Tibial nerve (tissue), 3 donors: ENCODE results near the gene ALDH1L1.

Source experiments
- POLR2A ChIP-seq, 2 donors: fragments of 450-650 bp; IDR thresholded peaks; one replicate each; pipeline ENCODE4 v1.6.1; 2017; ENCODE audit warnings: antibody characterized with exemption in 2 of 2, mild to moderate bottlenecking in 2 of 2, moderate library complexity in 2 of 2
- TF ChIP-seq, protein P1 (sequence below), 5 experiments: fragments of 200-600 bp in 3 of 5; fragments of 450-650 bp in 2 of 5; sonication (generic) in 3 of 5; IDR thresholded peaks; one replicate each; pipeline ENCODE4 v1.5.1; 2016 to 2019; ENCODE audit warnings: antibody characterized with exemption in 5 of 5, mild to moderate bottlenecking in 3 of 5, moderate library complexity in 2 of 5

DNA sequence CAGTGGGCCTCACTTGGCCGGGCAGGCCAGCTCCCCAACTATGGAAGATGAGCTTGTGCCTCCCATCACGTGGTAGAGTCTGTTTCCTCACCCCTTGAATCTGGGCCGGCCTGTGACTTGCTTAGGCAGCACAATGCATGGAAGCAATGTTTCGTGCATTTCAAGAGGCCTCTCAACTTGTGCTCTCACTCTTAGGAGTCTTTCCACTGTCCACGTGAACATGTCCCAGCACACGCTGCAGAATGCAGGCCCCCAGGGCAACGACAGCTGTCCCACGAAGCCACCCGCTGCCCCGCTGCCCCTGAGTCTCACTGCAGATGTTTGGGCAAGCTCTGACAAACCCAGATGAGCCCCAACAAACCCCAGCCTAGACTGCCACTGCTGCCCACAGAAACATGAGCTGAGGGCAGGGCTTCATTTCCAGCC lies 69.2 kb downstream of the ALDH1L1 start:
- TF ChIP-seq, protein P1, sequence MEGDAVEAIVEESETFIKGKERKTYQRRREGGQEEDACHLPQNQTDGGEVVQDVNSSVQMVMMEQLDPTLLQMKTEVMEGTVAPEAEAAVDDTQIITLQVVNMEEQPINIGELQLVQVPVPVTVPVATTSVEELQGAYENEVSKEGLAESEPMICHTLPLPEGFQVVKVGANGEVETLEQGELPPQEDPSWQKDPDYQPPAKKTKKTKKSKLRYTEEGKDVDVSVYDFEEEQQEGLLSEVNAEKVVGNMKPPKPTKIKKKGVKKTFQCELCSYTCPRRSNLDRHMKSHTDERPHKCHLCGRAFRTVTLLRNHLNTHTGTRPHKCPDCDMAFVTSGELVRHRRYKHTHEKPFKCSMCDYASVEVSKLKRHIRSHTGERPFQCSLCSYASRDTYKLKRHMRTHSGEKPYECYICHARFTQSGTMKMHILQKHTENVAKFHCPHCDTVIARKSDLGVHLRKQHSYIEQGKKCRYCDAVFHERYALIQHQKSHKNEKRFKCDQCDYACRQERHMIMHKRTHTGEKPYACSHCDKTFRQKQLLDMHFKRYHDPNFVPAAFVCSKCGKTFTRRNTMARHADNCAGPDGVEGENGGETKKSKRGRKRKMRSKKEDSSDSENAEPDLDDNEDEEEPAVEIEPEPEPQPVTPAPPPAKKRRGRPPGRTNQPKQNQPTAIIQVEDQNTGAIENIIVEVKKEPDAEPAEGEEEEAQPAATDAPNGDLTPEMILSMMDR (IDR thresholded peaks at IDR 0.05): no peak
- no peak for TF ChIP-seq POLR2A (IDR thresholded peaks at IDR 0.05)
